ENCODE data around the gene CCDC106.

CCDC106 gene

GRCh38 chr19:55647732-55648584 is at the start of gene CCDC106:
CCDC106 (plus strand) TSS chr19:55648212; CDS start chr19:55649047, 835 bp downstream.
- DNase-seq (ENCODE audit: low spot score) = peak; percentile 82

- DNase-seq (ENCODE audit: low spot score) = peak; percentile 97
These were observed 49.1 kb upstream of the CCDC106 start for GRCh38 chr19:55598719-55599467.

- peak; percentile 99 for DNase-seq (ENCODE audit: low spot score)
These were observed 48.6 kb upstream of the CCDC106 start, which contains the start of gene FIZ1 for GRCh38 chr19:55599468-55599841. FIZ1 (minus strand) TSS chr19:55599517; CDS start chr19:55597865, 1,652 bp downstream.

- peak; percentile 95 for DNase-seq (ENCODE audit: low spot score)
These were observed 48.0 kb upstream of the CCDC106 start, which contains the start of gene ZNF524 for GRCh38 chr19:55599842-55600661. ZNF524 (plus strand) TSS chr19:55600288; CDS start chr19:55602113, 1,825 bp downstream.

- DNase-seq (ENCODE audit: low spot score) = no peak
These were observed 47.4 kb upstream of the CCDC106 start for GRCh38 chr19:55600662-55601028.

- no peak for DNase-seq (ENCODE audit: low spot score)
These were observed 46.9 kb upstream of the CCDC106 start for GRCh38 chr19:55601084-55601483.

GRCh38 chr19:55602104-55603001 is 45.7 kb upstream of the CCDC106 start:
- no peak for DNase-seq (ENCODE audit: low spot score)

GRCh38 chr19:55603115-55603514 is 44.9 kb upstream of the CCDC106 start:
- DNase-seq (ENCODE audit: low spot score) = no peak

GRCh38 chr19:55603581-55604292 is 44.3 kb upstream of the CCDC106 start:
- no peak for DNase-seq (ENCODE audit: low spot score)

GRCh38 chr19:55605207-55605636 is 42.8 kb upstream of the CCDC106 start:
- DNase-seq (ENCODE audit: low spot score) = peak; percentile 94

- DNase-seq (ENCODE audit: low spot score) = peak; percentile 87
These were observed 42.2 kb upstream of the CCDC106 start, which contains the start of gene ZNF865 for GRCh38 chr19:55605637-55606470. ZNF865 (plus strand) TSS chr19:55605647; CDS start chr19:55613619, 7,972 bp downstream.

- DNase-seq (ENCODE audit: low spot score) = no peak
These were observed 41.6 kb upstream of the CCDC106 start for GRCh38 chr19:55606471-55606787.

- no peak for DNase-seq (ENCODE audit: low spot score)
These were observed 41.2 kb upstream of the CCDC106 start for GRCh38 chr19:55606817-55607216.

- DNase-seq (ENCODE audit: low spot score) = no peak
These were observed 38.7 kb upstream of the CCDC106 start for GRCh38 chr19:55609326-55609725.

- no peak for DNase-seq (ENCODE audit: low spot score)
These were observed 36.6 kb upstream of the CCDC106 start for GRCh38 chr19:55611300-55611982.

- no peak for DNase-seq (ENCODE audit: low spot score)
These were observed 35.9 kb upstream of the CCDC106 start for GRCh38 chr19:55611983-55612645.

GRCh38 chr19:55613396-55613795 is 34.6 kb upstream of the CCDC106 start:
- no peak for DNase-seq (ENCODE audit: low spot score)
